ENCODE measurements around the gene CNTNAP5. TPM values are rescaled to one million over a fixed set of nuclear protein-coding genes. Genes with fewer than 3 reads are reported as not detected.

Gene CNTNAP5
- total RNA-seq, 1 donor from 2014 or later: not detected

- DNase-seq (ENCODE audit: extremely low spot score, unreplicated experiment): no peak
- H3K4me3 Mint-ChIP-seq (ENCODE audit: unreplicated experiment): no peak overlapping the region
- no peak overlapping the region for H3K27ac Mint-ChIP-seq (ENCODE audit: unreplicated experiment)
- peaks cover 50% of the 10 kb centered on the region for H3K9me3 Mint-ChIP-seq (ENCODE audit: unreplicated experiment)
- no peaks in the 10 kb centered on the region for H3K36me3 Mint-ChIP-seq (ENCODE audit: unreplicated experiment)
- no peaks in the 10 kb centered on the region for H3K4me1 Mint-ChIP-seq (ENCODE audit: unreplicated experiment)
- no peak for TF ChIP-seq CTCF (IDR thresholded peaks at IDR 0.05)
- no peaks in the 10 kb centered on the region for H3K27me3 Mint-ChIP-seq (ENCODE audit: unreplicated experiment)
Observed at GRCh38 chr2:124050833-124051497, 25.9 kb downstream of the CNTNAP5 start.

GRCh38 chr2:124053796-124054195 lies 28.7 kb downstream of the CNTNAP5 start:
- H3K27me3 Mint-ChIP-seq (ENCODE audit: unreplicated experiment): no peaks in the 10 kb centered on the region
- no peaks in the 10 kb centered on the region for H3K4me1 Mint-ChIP-seq (ENCODE audit: unreplicated experiment)
- no peaks in the 10 kb centered on the region for H3K36me3 Mint-ChIP-seq (ENCODE audit: unreplicated experiment)
- no peak overlapping the region for H3K4me3 Mint-ChIP-seq (ENCODE audit: unreplicated experiment)
- no peak for TF ChIP-seq CTCF (IDR thresholded peaks at IDR 0.05)
- no peak overlapping the region for H3K27ac Mint-ChIP-seq (ENCODE audit: unreplicated experiment)
- DNase-seq (ENCODE audit: extremely low spot score, unreplicated experiment): no peak
- peaks cover 29% of the 10 kb centered on the region for H3K9me3 Mint-ChIP-seq (ENCODE audit: unreplicated experiment)

GRCh38 chr2:124063596-124063995 lies 38.5 kb downstream of the CNTNAP5 start:
- H3K36me3 Mint-ChIP-seq (ENCODE audit: unreplicated experiment): no peaks in the 10 kb centered on the region
- no peak for DNase-seq (ENCODE audit: extremely low spot score, unreplicated experiment)
- no peaks in the 10 kb centered on the region for H3K4me1 Mint-ChIP-seq (ENCODE audit: unreplicated experiment)
- H3K27me3 Mint-ChIP-seq (ENCODE audit: unreplicated experiment): no peaks in the 10 kb centered on the region
- TF ChIP-seq CTCF (IDR thresholded peaks at IDR 0.05): no peak
- peaks cover 23% of the 10 kb centered on the region for H3K9me3 Mint-ChIP-seq (ENCODE audit: unreplicated experiment)
- H3K4me3 Mint-ChIP-seq (ENCODE audit: unreplicated experiment): no peak overlapping the region
- no peak overlapping the region for H3K27ac Mint-ChIP-seq (ENCODE audit: unreplicated experiment)

GRCh38 chr2:124065636-124066035 lies 40.5 kb downstream of the CNTNAP5 start:
- Mint-ChIP-seq H3K4me1 (ENCODE audit: unreplicated experiment) (no peaks in the 10 kb centered on the region), H3K9me3 (ENCODE audit: unreplicated experiment) (peaks cover 21% of the 10 kb centered on the region), H3K36me3 (ENCODE audit: unreplicated experiment) (no peaks in the 10 kb centered on the region), H3K4me3 (ENCODE audit: unreplicated experiment) (no peak overlapping the region), H3K27ac (ENCODE audit: unreplicated experiment) (no peak overlapping the region), H3K27me3 (ENCODE audit: unreplicated experiment) (no peaks in the 10 kb centered on the region)
- DNase-seq (ENCODE audit: extremely low spot score, unreplicated experiment): no peak
- TF ChIP-seq CTCF (IDR thresholded peaks at IDR 0.05): no peak

- peaks cover 19% of the 10 kb centered on the region for H3K9me3 Mint-ChIP-seq (ENCODE audit: unreplicated experiment)
- no peaks in the 10 kb centered on the region for H3K4me1 Mint-ChIP-seq (ENCODE audit: unreplicated experiment)
- DNase-seq (ENCODE audit: extremely low spot score, unreplicated experiment): no peak
- H3K36me3 Mint-ChIP-seq (ENCODE audit: unreplicated experiment): no peaks in the 10 kb centered on the region
- TF ChIP-seq CTCF (IDR thresholded peaks at IDR 0.05): no peak
- H3K27me3 Mint-ChIP-seq (ENCODE audit: unreplicated experiment): no peaks in the 10 kb centered on the region
- no peak overlapping the region for H3K27ac Mint-ChIP-seq (ENCODE audit: unreplicated experiment)
- no peak overlapping the region for H3K4me3 Mint-ChIP-seq (ENCODE audit: unreplicated experiment)
Observed at GRCh38 chr2:124066776-124067175, 41.7 kb downstream of the CNTNAP5 start.
